GM18951 (cell line): ENCODE measurements around the gene IHH.

Experiments used
- POLR2A ChIP-seq: IDR thresholded peaks from 4 replicates; pipeline ENCODE4 v1.6.1; 2011; ENCODE audit warnings: mild to moderate bottlenecking; ENCODE audit not compliant: insufficient read length, insufficient read depth; ENCODE audit errors: extremely low read depth
- in situ Hi-C: fragments of 300-500 bp; cut with MboI; formaldehyde crosslinking; loops from one replicate; pipeline ENCODE4 v1.12.0; 2022; ENCODE audit warnings: low sequenced_read_pairs, mixed read lengths, inconsistent platforms; ENCODE audit not compliant: unreplicated experiment

The IHH gene

GRCh38 chr2:219010873-219011272, 49.8 kb downstream of the IHH start:
- no peak for TF ChIP-seq POLR2A
- in situ Hi-C loops: no loop called here

GRCh38 chr2:219010162-219010756, 50.5 kb downstream of the IHH start:
- no peak for TF ChIP-seq POLR2A
- in situ Hi-C loops: no loop called here

- TF ChIP-seq POLR2A: no peak
- in situ Hi-C loops: no loop called here
These were observed 51.4 kb downstream of the IHH start for GRCh38 chr2:219009294-219009693.
